ENCODE data around the gene EYA2.

Gene EYA2

DNA sequence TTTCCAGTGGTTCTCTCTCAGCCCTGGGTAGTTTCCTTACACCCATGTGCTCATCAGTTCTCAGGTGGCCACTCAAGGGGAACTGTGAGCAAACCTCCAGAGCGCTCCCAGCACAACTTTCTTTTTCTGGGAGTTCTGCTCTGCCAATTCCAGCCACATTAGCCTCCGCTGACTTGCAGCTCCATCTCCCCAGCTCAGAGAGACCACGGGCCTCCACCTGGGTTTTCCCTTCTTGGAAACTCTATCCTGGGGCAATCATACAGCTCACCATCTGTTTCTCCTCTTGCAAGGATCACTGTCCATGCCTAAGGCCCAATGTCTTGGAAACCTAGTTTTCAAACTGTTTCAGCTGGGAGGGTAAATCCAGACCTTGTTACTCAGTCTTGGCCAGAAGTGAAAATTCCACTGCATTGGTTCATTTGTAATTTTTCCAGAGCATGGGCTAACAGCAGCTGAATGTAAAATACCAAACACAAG lies 129.9 kb downstream of the EYA2 start:
- ATAC-seq (no peak), DNase-seq (no peak)
- no peak overlapping the region for H3K4me3 Mint-ChIP-seq
- H3K4me1 Mint-ChIP-seq, result no peaks in the 10 kb centered on the region
- H3K9me3 Mint-ChIP-seq, result no peaks in the 10 kb centered on the region
- peaks cover 22% of the 10 kb centered on the region for H3K27me3 Mint-ChIP-seq
- no peaks in the 10 kb centered on the region for H3K36me3 Mint-ChIP-seq (ENCODE audit: low read depth)
- H3K27ac Mint-ChIP-seq, result no peak overlapping the region

DNA sequence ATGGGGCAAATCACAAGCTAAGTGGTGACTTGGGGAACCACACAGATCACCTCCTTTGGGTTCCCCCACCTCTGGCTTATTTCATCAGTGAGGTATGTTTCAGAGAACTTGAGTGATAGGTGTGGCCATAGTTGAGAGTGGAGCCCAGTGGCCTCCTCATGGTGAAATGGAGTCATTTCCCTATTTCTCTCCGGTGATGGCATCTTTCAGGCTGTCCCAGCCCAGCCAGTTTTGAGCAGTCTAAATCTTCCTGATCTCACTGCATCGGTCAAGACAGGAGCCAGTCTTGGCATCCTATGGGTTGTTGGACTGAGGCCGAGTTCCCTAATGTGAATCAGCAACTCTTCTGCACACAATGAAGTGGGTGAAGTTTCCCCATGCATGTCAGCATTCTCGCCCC lies 132.4 kb downstream of the EYA2 start:
- no peak for DNase-seq
- H3K27me3 Mint-ChIP-seq, result peaks cover 22% of the 10 kb centered on the region
- no peak overlapping the region for H3K27ac Mint-ChIP-seq
- no peaks in the 10 kb centered on the region for H3K9me3 Mint-ChIP-seq
- no peaks in the 10 kb centered on the region for H3K4me1 Mint-ChIP-seq
- no peak overlapping the region for H3K4me3 Mint-ChIP-seq
- ATAC-seq, result no peak
- no peaks in the 10 kb centered on the region for H3K36me3 Mint-ChIP-seq (ENCODE audit: low read depth)

GRCh38 chr20:47027456-47027855 lies 132.8 kb downstream of the EYA2 start:
- ATAC-seq (no peak), DNase-seq (no peak)
- no peaks in the 10 kb centered on the region for H3K4me1 Mint-ChIP-seq
- H3K4me3 Mint-ChIP-seq, result no peak overlapping the region
- H3K9me3 Mint-ChIP-seq, result no peaks in the 10 kb centered on the region
- H3K27me3 Mint-ChIP-seq, result peaks cover 22% of the 10 kb centered on the region
- no peaks in the 10 kb centered on the region for H3K36me3 Mint-ChIP-seq (ENCODE audit: low read depth)
- no peak overlapping the region for H3K27ac Mint-ChIP-seq

- H3K4me1 Mint-ChIP-seq, result no peaks in the 10 kb centered on the region
- DNase-seq (no peak), ATAC-seq (no peak)
- H3K9me3 Mint-ChIP-seq, result no peaks in the 10 kb centered on the region
- H3K27me3 Mint-ChIP-seq, result peaks cover 16% of the 10 kb centered on the region
- H3K27ac Mint-ChIP-seq, result no peak overlapping the region
- no peaks in the 10 kb centered on the region for H3K36me3 Mint-ChIP-seq (ENCODE audit: low read depth)
- no peak overlapping the region for H3K4me3 Mint-ChIP-seq
These were observed 133.8 kb downstream of the EYA2 start for GRCh38 chr20:47028487-47028886.

DNA sequence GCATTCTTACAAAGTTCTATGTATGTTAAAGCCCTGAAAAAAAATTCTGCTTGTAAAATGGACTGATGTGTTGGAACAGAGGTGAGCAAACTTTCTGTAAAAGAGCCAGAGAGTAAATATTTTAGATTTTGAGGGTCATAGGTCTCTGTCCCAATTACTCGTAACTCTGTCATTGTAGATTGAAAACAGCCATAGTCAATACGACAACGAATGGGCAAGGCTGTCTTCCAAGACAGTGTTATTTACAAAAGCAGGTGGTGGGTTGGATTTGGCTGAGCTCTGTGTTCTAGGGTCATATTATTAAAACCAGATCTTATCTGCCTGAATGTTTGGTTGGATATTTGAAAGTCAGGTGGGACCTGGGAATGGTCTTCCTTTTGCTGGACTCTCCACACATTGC lies 135.2 kb downstream of the EYA2 start:
- Mint-ChIP-seq H3K4me1 (no peaks in the 10 kb centered on the region), H3K4me3 (no peak overlapping the region), H3K9me3 (no peaks in the 10 kb centered on the region), H3K27ac (no peak overlapping the region), H3K27me3 (peaks cover 17% of the 10 kb centered on the region), H3K36me3 (ENCODE audit: low read depth) (no peaks in the 10 kb centered on the region)
- ATAC-seq (no peak), DNase-seq (no peak)

DNA sequence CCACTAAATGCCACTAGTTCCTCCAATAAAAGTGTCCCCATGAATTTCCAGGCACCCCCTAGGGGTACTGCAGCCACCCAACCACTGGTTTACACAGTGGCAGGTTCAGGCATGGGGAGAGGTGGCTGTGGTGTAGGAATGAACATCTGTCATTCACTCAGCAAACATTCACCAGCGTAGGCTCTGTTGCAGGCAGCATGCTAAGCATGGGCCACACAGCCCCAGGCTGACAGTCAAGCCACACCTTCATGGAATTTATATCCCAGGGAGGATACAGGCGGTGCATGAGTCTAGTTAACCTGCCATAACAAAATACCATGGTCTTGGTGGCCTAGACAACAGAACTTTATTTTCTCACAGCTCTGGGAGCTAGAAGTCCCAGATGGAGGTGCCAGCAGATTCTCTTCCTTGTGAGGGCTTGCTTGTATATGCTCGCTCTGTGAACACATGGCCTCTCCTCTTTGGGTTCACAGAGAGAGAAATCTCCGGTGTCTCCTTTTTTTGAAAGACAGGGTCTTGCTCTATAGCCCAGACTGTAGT lies 135.7 kb downstream of the EYA2 start:
- DNase-seq (no peak), ATAC-seq (no peak)
- Mint-ChIP-seq H3K4me1 (no peaks in the 10 kb centered on the region), H3K9me3 (no peaks in the 10 kb centered on the region), H3K36me3 (ENCODE audit: low read depth) (no peaks in the 10 kb centered on the region), H3K27ac (no peak overlapping the region), H3K27me3 (peaks cover 14% of the 10 kb centered on the region), H3K4me3 (no peak overlapping the region)

- ATAC-seq (no peak), DNase-seq (no peak)
- Mint-ChIP-seq H3K4me1 (no peaks in the 10 kb centered on the region), H3K9me3 (no peaks in the 10 kb centered on the region), H3K27ac (no peak overlapping the region), H3K36me3 (ENCODE audit: low read depth) (no peaks in the 10 kb centered on the region), H3K27me3 (peaks cover 10% of the 10 kb centered on the region), H3K4me3 (no peak overlapping the region)
These were observed 136.4 kb downstream of the EYA2 start for GRCh38 chr20:47031004-47031403.

DNA sequence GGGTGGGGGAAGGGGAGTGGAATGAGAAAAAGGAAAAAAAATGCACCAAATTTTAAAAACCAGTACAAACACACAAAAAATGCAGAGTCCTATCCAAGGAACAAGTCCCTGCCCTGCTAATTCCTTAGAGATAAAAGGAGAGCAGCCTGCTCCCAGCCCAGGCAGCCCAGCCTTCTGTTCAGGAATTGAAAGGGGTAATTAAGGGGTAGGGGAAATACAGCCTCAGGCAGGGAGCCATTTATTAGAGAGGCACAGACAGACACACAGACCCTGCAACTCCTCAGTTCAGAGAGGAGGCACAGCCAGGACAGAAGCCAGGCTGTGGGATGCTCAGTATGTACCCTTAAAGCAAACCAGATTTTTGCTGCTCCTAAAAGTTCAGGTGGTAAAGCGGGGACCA lies 137.2 kb downstream of the EYA2 start:
- ATAC-seq (no peak), DNase-seq (no peak)
- no peaks in the 10 kb centered on the region for H3K36me3 Mint-ChIP-seq (ENCODE audit: low read depth)
- no peaks in the 10 kb centered on the region for H3K4me1 Mint-ChIP-seq
- no peak overlapping the region for H3K4me3 Mint-ChIP-seq
- H3K27ac Mint-ChIP-seq, result no peak overlapping the region
- peaks cover 6% of the 10 kb centered on the region for H3K27me3 Mint-ChIP-seq
- H3K9me3 Mint-ChIP-seq, result no peaks in the 10 kb centered on the region

DNA sequence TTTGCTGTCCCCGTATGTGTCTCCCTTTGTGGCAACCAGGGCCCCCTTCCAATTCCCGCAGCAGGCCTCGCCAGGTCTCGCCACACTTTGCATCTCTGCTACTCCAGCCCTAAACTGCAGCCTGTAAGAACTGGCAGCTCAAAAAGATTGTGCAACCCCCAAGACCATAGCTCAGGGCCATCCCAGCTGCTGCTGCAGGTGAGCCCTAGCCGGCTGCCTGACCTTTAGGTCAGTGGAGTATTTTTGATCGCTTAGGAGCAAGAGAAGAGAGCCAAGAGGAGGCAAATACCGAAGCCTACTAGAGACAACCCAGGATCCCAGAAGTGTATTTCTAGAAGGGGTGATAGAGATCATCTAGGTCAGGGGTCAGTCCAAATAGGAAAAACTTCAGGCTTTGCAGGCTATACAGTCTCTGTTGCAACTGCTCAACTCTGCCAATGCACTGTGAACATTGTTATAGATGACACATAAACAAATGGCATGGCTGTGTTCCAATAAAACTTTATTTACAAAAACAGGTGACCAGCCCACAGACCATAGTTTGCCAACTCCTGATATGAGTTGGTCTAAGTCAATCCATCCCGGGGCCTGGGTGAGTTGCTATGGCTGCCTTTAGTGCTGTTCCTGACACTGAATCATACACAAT lies 138.4 kb downstream of the EYA2 start:
- H3K4me3 Mint-ChIP-seq, result no peak overlapping the region
- no peak overlapping the region for H3K27ac Mint-ChIP-seq
- no peaks in the 10 kb centered on the region for H3K9me3 Mint-ChIP-seq
- no peaks in the 10 kb centered on the region for H3K36me3 Mint-ChIP-seq (ENCODE audit: low read depth)
- ATAC-seq (no peak), DNase-seq (no peak)
- H3K27me3 Mint-ChIP-seq, result peaks cover 2% of the 10 kb centered on the region
- no peaks in the 10 kb centered on the region for H3K4me1 Mint-ChIP-seq

DNA sequence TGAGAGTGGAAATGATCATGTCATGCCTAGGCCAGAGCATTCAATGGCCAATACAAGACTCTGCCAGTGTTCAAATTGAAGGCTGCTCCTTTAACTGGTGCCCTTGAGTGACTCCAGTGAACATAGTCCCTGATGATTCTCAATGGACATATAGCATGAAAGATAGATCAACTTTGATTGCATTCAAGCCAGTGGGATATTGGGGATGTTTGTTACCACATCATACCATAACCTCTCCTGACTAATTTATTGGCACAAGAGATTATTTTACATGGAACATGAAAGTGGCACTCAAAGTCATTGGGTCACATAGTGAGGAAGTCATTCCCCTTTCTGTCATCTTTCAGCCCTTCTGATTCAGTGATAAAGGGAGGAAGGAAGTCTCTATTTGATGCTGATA lies 139.0 kb downstream of the EYA2 start:
- ATAC-seq (no peak), DNase-seq (no peak)
- H3K27me3 Mint-ChIP-seq, result peaks cover 2% of the 10 kb centered on the region
- no peaks in the 10 kb centered on the region for H3K9me3 Mint-ChIP-seq
- no peaks in the 10 kb centered on the region for H3K36me3 Mint-ChIP-seq (ENCODE audit: low read depth)
- no peaks in the 10 kb centered on the region for H3K4me1 Mint-ChIP-seq
- no peak overlapping the region for H3K4me3 Mint-ChIP-seq
- H3K27ac Mint-ChIP-seq, result no peak overlapping the region

GRCh38 chr20:47035026-47035590 lies 140.5 kb downstream of the EYA2 start:
- no peak for ATAC-seq
- no peak for DNase-seq
- Mint-ChIP-seq H3K36me3 (ENCODE audit: low read depth) (no peaks in the 10 kb centered on the region), H3K4me1 (no peaks in the 10 kb centered on the region), H3K27ac (no peak overlapping the region), H3K4me3 (no peak overlapping the region), H3K27me3 (peaks cover 2% of the 10 kb centered on the region), H3K9me3 (no peaks in the 10 kb centered on the region)

GRCh38 chr20:47036091-47036870 lies 141.6 kb downstream of the EYA2 start:
- Mint-ChIP-seq H3K4me1 (no peaks in the 10 kb centered on the region), H3K4me3 (no peak overlapping the region), H3K9me3 (no peaks in the 10 kb centered on the region), H3K27me3 (peaks cover 5% of the 10 kb centered on the region), H3K36me3 (ENCODE audit: low read depth) (no peaks in the 10 kb centered on the region), H3K27ac (no peak overlapping the region)
- DNase-seq, result no peak
- ATAC-seq, result no peak

GRCh38 chr20:47038566-47039560 lies 144.2 kb downstream of the EYA2 start:
- H3K4me1 Mint-ChIP-seq, result no peaks in the 10 kb centered on the region
- H3K9me3 Mint-ChIP-seq, result no peaks in the 10 kb centered on the region
- H3K27me3 Mint-ChIP-seq, result peaks cover 7% of the 10 kb centered on the region
- no peak for DNase-seq
- no peak overlapping the region for H3K4me3 Mint-ChIP-seq
- H3K36me3 Mint-ChIP-seq (ENCODE audit: low read depth), result no peaks in the 10 kb centered on the region
- no peak for ATAC-seq
- H3K27ac Mint-ChIP-seq, result no peak overlapping the region

- Mint-ChIP-seq H3K4me3 (no peak overlapping the region), H3K36me3 (ENCODE audit: low read depth) (no peaks in the 10 kb centered on the region), H3K27me3 (peaks cover 7% of the 10 kb centered on the region), H3K27ac (no peak overlapping the region), H3K9me3 (no peaks in the 10 kb centered on the region), H3K4me1 (no peaks in the 10 kb centered on the region)
- DNase-seq (no peak), ATAC-seq (no peak)
These were observed 146.0 kb downstream of the EYA2 start for GRCh38 chr20:47040506-47041125.
